HG02970 (cell line): ENCODE results near the gene ZNF564.
A peak's percentile ranks its signal among the peaks of the same experiment; 100 is the strongest.
"Not testable (repeated sequence)": the region's sequence is repeated elsewhere in the genome, so short reads cannot be mapped to it uniquely, and the experiment has no call there.

Experiments used
- ATAC-seq: cut with Tn5 transposase; IDR thresholded peaks from one replicate; pipeline ENCODE4 v1.9.1; 2021; ENCODE audit warnings: mild to moderate bottlenecking, moderate library complexity, moderate number of reproducible peaks; ENCODE audit not compliant: unreplicated experiment, low FRiP score

ZNF564 gene

GRCh38 chr19:12551060-12551832, at the start of gene ZNF564:
ZNF564 (minus strand) TSS chr19:12551482; CDS start chr19:12551332, 150 bp downstream.
- peak; percentile 96 for ATAC-seq

DNA sequence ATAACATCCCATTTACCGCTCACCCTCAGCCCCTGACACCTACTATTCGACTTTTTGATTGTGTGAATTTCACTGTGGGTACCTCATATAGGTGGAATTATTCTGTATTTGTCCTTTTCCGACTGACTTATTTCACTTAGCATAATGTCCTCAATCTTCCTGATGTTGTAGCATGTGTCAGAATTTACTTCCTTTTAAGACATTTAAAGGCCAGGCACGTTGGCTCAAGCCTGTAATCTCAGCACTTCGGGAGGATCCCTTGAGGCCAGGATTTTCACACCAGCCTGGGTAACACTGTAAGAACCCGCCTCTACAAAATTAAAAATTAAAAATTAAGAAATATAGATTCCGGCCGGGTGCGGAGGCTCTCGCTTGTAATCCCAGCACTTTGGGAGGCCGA, 46.3 kb upstream of the ZNF564 start:
- no peak for ATAC-seq

- no peak for ATAC-seq
Measured at GRCh38 chr19:12596927-12597548, 45.8 kb upstream of the ZNF564 start.

DNA sequence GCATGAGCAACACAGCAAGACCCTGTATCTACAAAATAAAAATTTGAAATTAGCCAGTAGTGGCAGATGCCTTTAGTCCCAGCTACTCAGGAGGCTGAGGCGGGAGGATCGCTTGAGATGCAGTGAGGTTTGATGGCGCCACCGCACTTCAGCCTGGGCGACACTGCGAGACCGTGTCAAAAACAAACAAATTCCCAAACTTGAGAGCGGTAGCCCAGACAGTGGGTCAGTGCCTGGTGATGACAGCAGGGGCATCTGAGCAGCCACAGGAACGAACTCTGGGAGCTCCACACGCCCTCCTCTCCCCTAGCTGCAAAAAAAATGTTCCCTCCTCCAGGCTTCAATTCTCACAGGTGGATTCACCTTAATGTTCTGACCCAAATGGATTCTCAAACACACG, 45.2 kb upstream of the ZNF564 start:
- no peak for ATAC-seq

DNA sequence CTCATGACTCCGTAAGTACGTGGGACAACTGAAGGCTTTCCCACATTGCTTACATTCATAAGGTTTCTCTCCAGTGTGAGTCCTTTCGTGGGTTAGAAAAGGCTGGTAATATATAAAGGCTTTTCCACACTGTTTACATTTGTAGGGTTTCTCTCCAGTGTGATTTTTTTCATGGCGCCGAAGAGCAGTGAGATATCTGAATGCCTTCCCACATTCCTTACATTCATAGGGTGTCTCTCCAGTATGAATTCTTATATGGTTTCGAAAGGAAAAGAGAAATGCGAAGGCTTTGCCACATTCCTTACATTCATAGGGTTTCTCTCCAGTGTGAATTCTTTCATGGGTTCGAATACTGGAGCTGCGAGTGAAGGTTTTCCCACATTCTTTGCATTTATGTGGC, 29.8 kb upstream of the ZNF564 start:
- no peak for ATAC-seq

DNA sequence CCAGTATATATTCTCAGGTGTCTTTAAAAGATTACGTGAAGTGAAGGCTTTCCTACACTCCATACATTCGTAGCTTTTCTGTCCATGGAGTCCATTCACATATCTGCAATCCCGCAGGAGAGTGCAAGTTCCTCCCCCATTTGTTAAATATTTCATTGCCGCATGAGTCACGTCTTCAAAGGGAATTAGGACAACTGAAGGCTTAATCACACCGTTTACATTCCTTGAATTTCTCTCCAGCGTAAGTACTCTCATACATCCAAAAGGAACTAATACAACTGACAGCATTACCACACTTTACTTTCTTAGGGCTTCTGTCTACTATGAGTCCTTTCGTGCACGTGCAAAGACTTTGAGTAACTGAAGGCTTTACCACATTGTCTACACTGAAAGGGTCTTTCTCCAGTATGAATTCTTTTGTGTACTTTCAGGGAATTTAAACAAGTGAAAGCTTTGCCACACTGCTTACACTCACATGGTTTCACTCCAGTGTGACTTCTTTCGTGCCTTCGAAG, 29.0 kb upstream of the ZNF564 start:
- no peak for ATAC-seq

DNA sequence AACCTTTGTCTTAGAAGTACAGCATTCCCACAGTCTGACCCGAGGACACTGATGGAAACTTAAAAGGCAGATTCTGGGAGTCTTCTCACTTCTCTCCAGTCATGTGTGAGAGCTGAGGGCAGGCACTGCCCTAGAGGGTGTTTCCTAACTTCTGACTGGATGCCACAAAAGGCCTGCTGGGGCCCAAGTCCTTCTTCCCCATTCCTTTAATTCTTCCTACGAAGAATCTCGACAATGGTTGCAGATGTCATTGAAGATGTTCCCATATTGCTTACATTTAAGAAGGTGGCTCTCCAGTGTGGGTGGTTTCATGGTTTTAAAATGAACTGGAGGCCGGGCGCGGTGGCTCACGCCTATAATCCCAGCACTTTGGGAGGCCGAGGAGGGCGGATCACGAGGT, 27.4 kb upstream of the ZNF564 start:
- no peak for ATAC-seq

DNA sequence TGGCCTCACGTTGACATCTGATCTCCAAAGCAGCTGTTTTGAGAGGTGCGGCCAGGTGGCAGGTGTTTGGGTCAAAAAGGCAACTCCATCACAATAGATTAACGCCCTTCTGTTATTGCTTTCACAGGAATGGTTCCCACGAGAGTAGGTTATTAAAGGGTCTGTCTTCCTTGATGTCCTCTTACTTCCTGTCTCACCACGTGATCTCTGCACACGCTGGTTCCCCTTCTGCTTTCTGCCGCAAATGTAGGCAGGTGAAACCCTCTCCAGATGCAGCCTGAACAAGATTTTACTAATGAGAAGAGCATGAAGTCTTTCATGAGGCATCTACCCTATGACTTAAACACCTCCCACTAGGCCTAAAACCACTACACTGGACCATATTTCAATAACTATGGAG, 22.8 kb upstream of the ZNF564 start:
- ATAC-seq, result no peak

DNA sequence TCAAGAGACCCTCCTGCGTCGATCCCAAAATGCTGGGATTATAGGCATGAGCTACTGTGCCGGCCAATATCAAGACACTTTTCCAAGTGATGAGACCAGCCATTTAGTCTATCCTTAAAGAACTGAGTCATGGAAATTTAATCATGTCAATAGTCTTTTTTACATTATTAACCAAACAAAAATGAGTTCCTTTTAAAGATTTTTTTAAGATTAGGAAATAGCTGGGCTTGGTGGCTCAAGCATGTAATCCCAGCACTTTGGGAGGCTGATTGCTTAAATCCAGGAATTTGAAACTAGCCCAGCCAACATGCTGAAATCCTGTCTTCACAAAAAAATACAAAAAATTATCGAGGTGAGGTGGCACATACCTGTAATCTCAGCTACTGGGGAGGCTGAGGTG, 16.7 kb upstream of the ZNF564 start:
- ATAC-seq, result no peak

GRCh38 chr19:12566380-12566779, 15.1 kb upstream of the ZNF564 start:
- not testable (repeated sequence) for ATAC-seq

- no peak for ATAC-seq
Measured at GRCh38 chr19:12564016-12564664, 12.9 kb upstream of the ZNF564 start.

GRCh38 chr19:12555456-12555930, 4.2 kb upstream of the ZNF564 start:
- ATAC-seq, result no peak

GRCh38 chr19:12546903-12547302, 4.4 kb downstream of the ZNF564 start:
- no peak for ATAC-seq

DNA sequence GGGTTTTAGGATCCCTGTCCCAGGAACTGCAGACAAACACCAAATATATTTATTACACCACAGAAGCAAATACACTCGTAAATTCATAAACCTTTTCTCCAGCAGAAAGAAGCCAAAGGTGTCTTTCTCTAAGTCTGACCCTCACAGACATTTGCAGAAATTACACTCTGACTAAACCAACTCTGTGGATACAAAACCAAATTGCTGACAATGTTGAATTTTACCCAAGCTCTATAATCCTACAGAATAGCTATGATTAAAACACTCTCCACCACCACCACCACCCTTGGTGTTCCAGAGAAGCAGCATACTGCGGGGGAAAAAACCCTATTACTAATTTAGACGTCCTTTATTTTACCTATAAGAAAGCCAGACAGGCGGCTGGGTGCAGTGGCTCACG, 5.2 kb downstream of the ZNF564 start:
- ATAC-seq, result no peak

DNA sequence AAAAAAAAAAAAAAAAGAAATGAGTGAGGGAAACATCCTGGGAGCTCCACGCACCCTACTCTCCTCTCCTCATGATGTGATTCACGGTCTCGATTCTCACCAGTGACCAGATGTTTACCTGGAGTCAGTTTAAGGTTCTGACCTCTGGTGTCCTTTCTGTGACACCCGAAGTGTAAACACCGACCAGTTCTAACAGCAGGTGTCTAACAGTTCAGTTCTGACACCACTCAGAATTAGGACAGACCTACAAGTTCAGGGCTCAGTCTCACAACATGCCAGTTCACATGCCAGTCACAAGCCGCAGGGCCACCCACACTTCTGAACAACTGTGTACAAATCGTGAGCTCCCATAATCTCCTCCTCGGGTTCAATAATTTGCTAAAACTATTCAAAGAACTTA, 6.0 kb downstream of the ZNF564 start:
- ATAC-seq, result no peak

- no peak for ATAC-seq
Measured at GRCh38 chr19:12544401-12544876, 6.8 kb downstream of the ZNF564 start.

DNA sequence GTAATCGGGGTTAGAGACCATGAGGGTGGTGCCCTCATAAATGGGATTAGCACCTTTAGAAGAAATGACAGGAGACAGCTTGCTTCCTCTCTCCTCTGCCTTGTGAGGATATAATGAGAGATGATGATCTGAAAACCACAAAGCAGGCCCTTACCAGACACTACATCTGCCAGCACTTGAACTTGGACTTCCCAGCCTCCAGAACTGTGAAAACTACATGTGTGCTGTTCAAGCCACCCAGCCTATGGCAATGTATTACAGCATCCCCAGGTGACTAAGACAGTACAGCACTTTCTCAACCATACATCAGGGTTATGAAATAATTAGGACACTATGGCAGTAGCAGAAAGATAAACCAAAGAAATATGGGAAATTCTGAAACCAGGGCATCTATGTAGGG, 7.4 kb downstream of the ZNF564 start:
- no peak for ATAC-seq

- ATAC-seq, result no peak
Measured at GRCh38 chr19:12527034-12527836, 24.0 kb downstream of the ZNF564 start.

GRCh38 chr19:12526542-12526941, 24.7 kb downstream of the ZNF564 start:
- ATAC-seq, result no peak

DNA sequence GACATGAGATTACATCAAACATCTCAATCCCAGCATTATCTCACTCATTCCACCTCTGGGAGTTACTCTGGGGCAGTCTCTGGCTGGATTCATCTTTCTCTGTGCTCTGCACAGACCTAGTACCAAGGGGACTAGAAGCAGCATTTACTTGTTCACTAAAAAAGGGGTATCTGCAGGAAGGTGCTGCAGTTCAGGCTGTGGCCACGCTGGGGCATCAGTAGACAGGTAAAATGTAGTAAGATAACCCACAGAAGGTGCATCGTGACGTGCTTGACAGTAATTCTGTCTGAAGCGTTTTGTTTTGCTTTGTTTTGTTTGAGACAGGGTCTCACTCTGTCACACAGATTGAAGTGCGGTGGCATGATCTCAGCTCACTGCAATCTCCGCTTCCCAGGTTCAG, 29.3 kb downstream of the ZNF564 start:
- ATAC-seq, result no peak
